A549 (cell line): ENCODE results near the gene ARMC6. TPM values are rescaled to one million over a fixed set of nuclear protein-coding genes. Genes with fewer than 3 reads are reported as not detected.
"Not testable (repeated sequence)": the region's sequence is repeated elsewhere in the genome, so short reads cannot be mapped to it uniquely, and the experiment has no call there.

Experiments
- ATAC-seq, 2 experiments: fragments of 200-7000 bp in 1 of 2; fragments of >200 bp in 1 of 2; cut with Nextera tagmentation in 1 of 2; cut with Tn5 transposase in 1 of 2; 3 replicates each; pipeline versions ENCODE4 v1.8.0 to v1.9.1; 2018 to 2020; ENCODE audit warnings: mild to moderate bottlenecking in 1 of 2, moderate library complexity in 1 of 2
- CTCF ChIA-PET: fragments of 300-600 bp; sonication (Branson Sonifier 250); formaldehyde crosslinking; extraction: SDS; loops from one replicate; lab custom pipeline; 2021; ENCODE audit warnings: antibody characterized with exemption, inconsistent platforms; lab: Yijun Ruan, JAX
- POLR2A ChIA-PET: fragments of 350-600 bp; formaldehyde crosslinking; extraction: SDS; loops from one replicate; lab custom pipeline; 2021; ENCODE audit warnings: antibody characterized with exemption, inconsistent platforms; lab: Yijun Ruan, JAX
- DNase-seq, 2 experiments: peaks; one replicate each; pipeline versions ENCODE4 v3.0.0 to v3.0.0-alpha.2; 2011 to 2016; ENCODE audit warnings: low read depth in 1 of 2, low spot score in 1 of 2
- FAIRE-seq: peaks from 2 replicates; lab custom pipeline; 2011; peaks lifted over from hg19 to GRCh38; lab: Jason Lieb, UNC
- H3K27ac ChIP-seq, 2 experiments: fragments of >200 bp; sonication (Bioruptor Twin); formaldehyde crosslinking; 3 replicates each; pipeline ENCODE4 v1.5.1; 2016 to 2017
- H3K4me1 ChIP-seq: fragments of >200 bp; sonication (Bioruptor Twin); formaldehyde crosslinking; 3 replicates; pipeline ENCODE4 v1.6.1; 2016
- H3K4me2 ChIP-seq: fragments of >200 bp; sonication (Bioruptor Twin); formaldehyde crosslinking; 3 replicates; pipeline ENCODE4 v1.6.1; 2016
- H3K4me3 ChIP-seq: fragments of >200 bp; sonication (Bioruptor Twin); formaldehyde crosslinking; 3 replicates; pipeline ENCODE4 v1.5.1; 2016
- H3K9me3 ChIP-seq: fragments of >200 bp; sonication (Bioruptor Twin); formaldehyde crosslinking; 3 replicates; pipeline ENCODE4 v1.6.1; 2016
- CBX8 ChIP-seq: fragments of 200-600 bp; sonication (generic); IDR thresholded peaks from 2 replicates; pipeline ENCODE4 v1.6.1; 2016
- EHF ChIP-seq: fragments of 250-450 bp; sonication (Bioruptor Pico); IDR thresholded peaks from 2 replicates; pipeline ENCODE4 v1.5.0; 2020; ENCODE audit warnings: mild to moderate bottlenecking
- FOSL2 ChIP-seq, 2 experiments: fragments of 450-650 bp in 1 of 2; fragments of >200 bp in 1 of 2; sonication (Bioruptor Twin) in 1 of 2; formaldehyde crosslinking; IDR thresholded peaks; 2 replicates each; pipeline versions ENCODE4 v1.5.0 to v1.6.1; 2016 to 2020; ENCODE audit warnings: mild to moderate bottlenecking in 1 of 2, moderate library complexity in 1 of 2
- HOXA7 ChIP-seq: fragments of 250-450 bp; sonication (Bioruptor Pico); IDR thresholded peaks from 2 replicates; pipeline ENCODE4 v1.5.0; 2020; ENCODE audit warnings: mild to moderate bottlenecking, moderate library complexity
- HOXB5 ChIP-seq: fragments of 250-450 bp; sonication (Bioruptor Pico); IDR thresholded peaks from 2 replicates; pipeline ENCODE4 v1.5.0; 2020; ENCODE audit warnings: mild to moderate bottlenecking, moderate library complexity
- JUN ChIP-seq, 2 experiments: fragments of >200 bp; sonication (Bioruptor Twin); formaldehyde crosslinking; IDR thresholded peaks; 2 replicates in 1 of 2; 3 replicates in 1 of 2; pipeline ENCODE4 v1.6.1; 2016 to 2017
- KDM1A ChIP-seq: fragments of 200-600 bp; sonication (generic); IDR thresholded peaks from 2 replicates; pipeline ENCODE4 v1.6.1; 2016; ENCODE audit warnings: low read depth, mild to moderate bottlenecking
- MYC ChIP-seq: IDR thresholded peaks from 2 replicates; pipeline ENCODE4 v1.6.1; 2012; ENCODE audit warnings: mild to moderate bottlenecking, inconsistent platforms, low read length, improper control_type of control experiment, borderline replicate concordance
- NFE2L2 ChIP-seq: fragments of 150-350 bp; conservative IDR thresholded peaks from 2 replicates; pipeline ENCODE4 v1.6.1; 2014; ENCODE audit warnings: low read length
- REST ChIP-seq: fragments of 200-600 bp; sonication (generic); IDR thresholded peaks from 2 replicates; pipeline ENCODE4 v1.6.1; 2016; ENCODE audit warnings: antibody characterized with exemption, mild to moderate bottlenecking, moderate library complexity
- TFCP2L1 ChIP-seq: fragments of 250-450 bp; sonication (Bioruptor Pico); IDR thresholded peaks from 2 replicates; pipeline ENCODE4 v1.5.0; 2021; ENCODE audit warnings: mild to moderate bottlenecking
- ZFP36 ChIP-seq: fragments of 450-650 bp; IDR thresholded peaks from 2 replicates; pipeline ENCODE4 v1.6.1; 2014; ENCODE audit warnings: borderline replicate concordance; ENCODE audit not compliant: partially characterized antibody
- WGBS: methylation state at CpG from one replicate; pipeline ENCODE4 v1.1.6; 2017; ENCODE audit errors: missing lambda C conversion rate; 5-methylcytosine and 5-hydroxymethylcytosine counted together
- polyA plus RNA-seq, 4 experiments: library from polyadenylated mRNA; depleted of rRNA in 3 of 4; stranded (reverse); fragments of >200 nt; fragmentation: RNase III in 1 of 4; extraction: RNeasy Plus Mini Kit Qiagen cat#74134 plus additional on column Dnase treatment in 1 of 4; gene quantifications; 2 replicates in 3 of 4; 3 replicates in 1 of 4; pipeline ENCODE4 v1.2.3, GENCODE V29; 2011 to 2017
- TF ChIP-seq, protein P1 (sequence below): IDR thresholded peaks from 2 replicates; pipeline ENCODE4 v1.6.1; 2012
- TF ChIP-seq, protein P2 (sequence below): IDR thresholded peaks from 2 replicates; pipeline ENCODE4 v1.6.1; 2012
- TF ChIP-seq, protein P3 (sequence below): fragments of >200 bp; sonication (Bioruptor Twin); formaldehyde crosslinking; IDR thresholded peaks from 2 replicates; pipeline ENCODE4 v1.6.1; 2016
- TF ChIP-seq, protein P4 (sequence below): fragments of >200 bp; sonication (Bioruptor Twin); formaldehyde crosslinking; IDR thresholded peaks from 3 replicates; pipeline ENCODE4 v1.6.1; 2016

The ARMC6 gene
- polyA plus RNA-seq, 2 of the 4 experiments (the other 2 are of a cell fraction): 18.2 to 27.6 TPM

GRCh38 chr19:19106056-19106551 is 72.7 kb downstream of the ARMC6 start (continued):
- TF ChIP-seq REST (no peak), FOSL2 (IDR thresholded peaks at IDR 0.05) (no peak), FOSL2 (CRISPR knock-in tag; IDR thresholded peaks at IDR 0.05) (no peak), HOXB5 (no peak)

- H3K9me3 ChIP-seq, ATAC-seq, DNase-seq, POLR2A ChIA-PET, H3K4me3 ChIP-seq, H3K27ac ChIP-seq, H3K4me2 ChIP-seq, FAIRE-seq: not testable (repeated sequence)
- WGBS: 94% methylated on average over 7 of the region's 7 CpGs
- CTCF ChIA-PET: interaction anchor here (0.6 kb wide), 1 partner anchor 163 kb away, joined by 4 read pairs; no protein-coding TSS in a partner anchor
- peaks cover 11% of the 10 kb centered on the region; the same call in 2 of the 3 replicates for H3K4me1 ChIP-seq
Observed at GRCh38 chr19:19106938-19107337, 73.5 kb downstream of the ARMC6 start.

DNA sequence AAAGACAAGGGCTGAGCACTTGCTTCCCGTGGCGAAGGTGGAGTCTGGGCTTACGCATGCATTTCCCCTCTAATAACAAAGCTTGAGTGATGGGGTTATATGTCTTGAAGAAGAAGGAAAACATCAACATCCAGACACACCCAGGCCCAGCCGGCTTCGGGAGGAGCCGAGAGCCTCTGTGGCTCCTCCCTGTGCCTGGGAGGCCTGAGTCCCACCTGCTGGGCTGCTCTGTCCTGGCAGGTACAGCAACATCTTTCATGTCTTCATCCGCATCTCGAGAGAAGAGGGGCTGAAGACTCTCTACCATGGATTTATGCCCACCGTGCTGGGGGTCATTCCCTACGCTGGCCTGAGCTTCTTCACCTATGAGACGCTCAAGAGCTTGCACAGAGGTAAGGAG is 74.3 kb downstream of the ARMC6 start:
- FAIRE-seq (no peak), DNase-seq (no peak), ATAC-seq (no peak)
- Histone ChIP-seq H3K4me2 (no peak overlapping the region), H3K9me3 (no peaks in the 10 kb centered on the region), H3K4me3 (no peak overlapping the region), H3K4me1 (peaks cover 11% of the 10 kb centered on the region; the same call in 2 of the 3 replicates), H3K27ac (no peak overlapping the region)
- ChIA-PET POLR2A (no interaction called here), CTCF (interaction anchor here (1.2 kb wide), 1 partner anchor 55 kb away, joined by 3 read pairs; no protein-coding TSS in a partner anchor)
- 88% methylated on average over 9 of the region's 11 CpGs for WGBS
- TF ChIP-seq, protein P1, sequence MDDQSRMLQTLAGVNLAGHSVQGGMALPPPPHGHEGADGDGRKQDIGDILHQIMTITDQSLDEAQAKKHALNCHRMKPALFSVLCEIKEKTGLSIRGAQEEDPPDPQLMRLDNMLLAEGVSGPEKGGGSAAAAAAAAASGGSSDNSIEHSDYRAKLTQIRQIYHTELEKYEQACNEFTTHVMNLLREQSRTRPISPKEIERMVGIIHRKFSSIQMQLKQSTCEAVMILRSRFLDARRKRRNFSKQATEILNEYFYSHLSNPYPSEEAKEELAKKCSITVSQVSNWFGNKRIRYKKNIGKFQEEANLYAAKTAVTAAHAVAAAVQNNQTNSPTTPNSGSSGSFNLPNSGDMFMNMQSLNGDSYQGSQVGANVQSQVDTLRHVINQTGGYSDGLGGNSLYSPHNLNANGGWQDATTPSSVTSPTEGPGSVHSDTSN: no peak
- TF ChIP-seq HOXA7: no peak
- no peak for TF ChIP-seq CBX8
- TF ChIP-seq KDM1A: no peak
- TF ChIP-seq, protein P2, sequence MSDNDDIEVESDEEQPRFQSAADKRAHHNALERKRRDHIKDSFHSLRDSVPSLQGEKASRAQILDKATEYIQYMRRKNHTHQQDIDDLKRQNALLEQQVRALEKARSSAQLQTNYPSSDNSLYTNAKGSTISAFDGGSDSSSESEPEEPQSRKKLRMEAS: no peak
- TF ChIP-seq NFE2L2: no peak
- TF ChIP-seq EHF: no peak
- no peak for TF ChIP-seq ZFP36
- no peak for TF ChIP-seq TFCP2L1 (CRISPR knock-in tag)
- no peak for TF ChIP-seq JUN (IDR thresholded peaks at IDR 0.05)
- TF ChIP-seq, protein P3, sequence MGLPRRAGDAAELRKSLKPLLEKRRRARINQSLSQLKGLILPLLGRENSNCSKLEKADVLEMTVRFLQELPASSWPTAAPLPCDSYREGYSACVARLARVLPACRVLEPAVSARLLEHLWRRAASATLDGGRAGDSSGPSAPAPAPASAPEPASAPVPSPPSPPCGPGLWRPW: no peak
- no peak for TF ChIP-seq MYC
- TF ChIP-seq, protein P4, sequence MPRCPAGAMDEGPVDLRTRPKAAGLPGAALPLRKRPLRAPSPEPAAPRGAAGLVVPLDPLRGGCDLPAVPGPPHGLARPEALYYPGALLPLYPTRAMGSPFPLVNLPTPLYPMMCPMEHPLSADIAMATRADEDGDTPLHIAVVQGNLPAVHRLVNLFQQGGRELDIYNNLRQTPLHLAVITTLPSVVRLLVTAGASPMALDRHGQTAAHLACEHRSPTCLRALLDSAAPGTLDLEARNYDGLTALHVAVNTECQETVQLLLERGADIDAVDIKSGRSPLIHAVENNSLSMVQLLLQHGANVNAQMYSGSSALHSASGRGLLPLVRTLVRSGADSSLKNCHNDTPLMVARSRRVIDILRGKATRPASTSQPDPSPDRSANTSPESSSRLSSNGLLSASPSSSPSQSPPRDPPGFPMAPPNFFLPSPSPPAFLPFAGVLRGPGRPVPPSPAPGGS: no peak

Other genes starting within 250 kb of the ARMC6 start
- gene COMP, start 242.3 kb upstream of the ARMC6 start, polyA plus RNA-seq (2011; rRNA removed): not detected in 2 replicates
- not detected in 3 replicates for gene COMP, start 242.3 kb upstream of the ARMC6 start, polyA plus RNA-seq (2017; fragmentation: RNase III; extraction: RNeasy Plus Mini Kit Qiagen cat#74134 plus additional on column Dnase treatment)
- gene UPF1, start 201.6 kb upstream of the ARMC6 start, polyA plus RNA-seq (2011; rRNA removed): 19.2 and 29.6 TPM in 2 replicates
- gene UPF1, start 201.6 kb upstream of the ARMC6 start, polyA plus RNA-seq (2017; fragmentation: RNase III; extraction: RNeasy Plus Mini Kit Qiagen cat#74134 plus additional on column Dnase treatment): 27.9 to 28.6 TPM (median 28.2 TPM) in 3 replicates
- gene CERS1, start 137.4 kb upstream of the ARMC6 start, polyA plus RNA-seq (2011; rRNA removed): 1.7 and 2.4 TPM in 2 replicates
- gene CERS1, start 137.4 kb upstream of the ARMC6 start, polyA plus RNA-seq (2017; fragmentation: RNase III; extraction: RNeasy Plus Mini Kit Qiagen cat#74134 plus additional on column Dnase treatment): 3.4 to 4.4 TPM (median 3.7 TPM) in 3 replicates
- 91.8 and 94.0 TPM in 2 replicates for gene COPE, start 114.2 kb upstream of the ARMC6 start, polyA plus RNA-seq (2011; rRNA removed)
- 109 to 114 TPM (median 112 TPM) in 3 replicates for gene COPE, start 114.2 kb upstream of the ARMC6 start, polyA plus RNA-seq (2017; fragmentation: RNase III; extraction: RNeasy Plus Mini Kit Qiagen cat#74134 plus additional on column Dnase treatment)
- gene DDX49, start 113.9 kb upstream of the ARMC6 start, polyA plus RNA-seq (2011; rRNA removed): 23.2 and 23.4 TPM in 2 replicates
- gene DDX49, start 113.9 kb upstream of the ARMC6 start, polyA plus RNA-seq (2017; fragmentation: RNase III; extraction: RNeasy Plus Mini Kit Qiagen cat#74134 plus additional on column Dnase treatment): 31.5 to 36.0 TPM (median 33.9 TPM) in 3 replicates
- 9.9 and 11.4 TPM in 2 replicates for gene HOMER3, start 92.4 kb upstream of the ARMC6 start, polyA plus RNA-seq (2011; rRNA removed)
- 28.3 to 38.4 TPM (median 35.4 TPM) in 3 replicates for gene HOMER3, start 92.4 kb upstream of the ARMC6 start, polyA plus RNA-seq (2017; fragmentation: RNase III; extraction: RNeasy Plus Mini Kit Qiagen cat#74134 plus additional on column Dnase treatment)
- gene SUGP2, start 86 bp upstream of the ARMC6 start, polyA plus RNA-seq (2011; rRNA removed): 39.3 and 42.4 TPM in 2 replicates
- 42.3 to 43.9 TPM (median 43.6 TPM) in 3 replicates for gene SUGP2, start 86 bp upstream of the ARMC6 start, polyA plus RNA-seq (2017; fragmentation: RNase III; extraction: RNeasy Plus Mini Kit Qiagen cat#74134 plus additional on column Dnase treatment)
- 0.85 and 0.92 TPM in 2 replicates for gene SLC25A42, start 30.4 kb downstream of the ARMC6 start, polyA plus RNA-seq (2011; rRNA removed)
- gene SLC25A42, start 30.4 kb downstream of the ARMC6 start, polyA plus RNA-seq (2017; fragmentation: RNase III; extraction: RNeasy Plus Mini Kit Qiagen cat#74134 plus additional on column Dnase treatment): 1.3 to 1.7 TPM (median 1.6 TPM) in 3 replicates
- gene TMEM161A, start 104.9 kb downstream of the ARMC6 start, polyA plus RNA-seq (2011; rRNA removed): 18.3 and 19.3 TPM in 2 replicates
- gene TMEM161A, start 104.9 kb downstream of the ARMC6 start, polyA plus RNA-seq (2017; fragmentation: RNase III; extraction: RNeasy Plus Mini Kit Qiagen cat#74134 plus additional on column Dnase treatment): 19.2 to 22.1 TPM (median 21.3 TPM) in 3 replicates
- 0.10 and 0.20 TPM in 2 replicates for gene MEF2B, start 136.7 kb downstream of the ARMC6 start, polyA plus RNA-seq (2011; rRNA removed)
- 0.13 to 0.31 TPM (median 0.29 TPM) in 3 replicates for gene MEF2B, start 136.7 kb downstream of the ARMC6 start, polyA plus RNA-seq (2017; fragmentation: RNase III; extraction: RNeasy Plus Mini Kit Qiagen cat#74134 plus additional on column Dnase treatment)
- gene BORCS8, start 158.5 kb downstream of the ARMC6 start, polyA plus RNA-seq (2011; rRNA removed): 7.2 and 9.1 TPM in 2 replicates
- gene BORCS8, start 158.5 kb downstream of the ARMC6 start, polyA plus RNA-seq (2017; fragmentation: RNase III; extraction: RNeasy Plus Mini Kit Qiagen cat#74134 plus additional on column Dnase treatment): 10.6 to 12.3 TPM (median 11.5 TPM) in 3 replicates
- 23.4 and 24.3 TPM in 2 replicates for gene RFXANK, start 158.7 kb downstream of the ARMC6 start, polyA plus RNA-seq (2011; rRNA removed)
- 30.0 to 32.3 TPM (median 30.6 TPM) in 3 replicates for gene RFXANK, start 158.7 kb downstream of the ARMC6 start, polyA plus RNA-seq (2017; fragmentation: RNase III; extraction: RNeasy Plus Mini Kit Qiagen cat#74134 plus additional on column Dnase treatment)
- gene NR2C2AP, start 169.8 kb downstream of the ARMC6 start, polyA plus RNA-seq (2011; rRNA removed): 19.3 and 20.0 TPM in 2 replicates
- gene NR2C2AP, start 169.8 kb downstream of the ARMC6 start, polyA plus RNA-seq (2017; fragmentation: RNase III; extraction: RNeasy Plus Mini Kit Qiagen cat#74134 plus additional on column Dnase treatment): 24.1 to 24.8 TPM (median 24.6 TPM) in 3 replicates
- 0.03 and 0.05 TPM in 2 replicates for gene NCAN, start 178.4 kb downstream of the ARMC6 start, polyA plus RNA-seq (2011; rRNA removed)
- gene NCAN, start 178.4 kb downstream of the ARMC6 start, polyA plus RNA-seq (2017; fragmentation: RNase III; extraction: RNeasy Plus Mini Kit Qiagen cat#74134 plus additional on column Dnase treatment): 0.01 to 0.03 TPM in 2 of 3 replicates, not detected in the other
- gene TM6SF2, start 239.7 kb downstream of the ARMC6 start, polyA plus RNA-seq (2011; rRNA removed): 0.45 and 0.62 TPM in 2 replicates
- gene TM6SF2, start 239.7 kb downstream of the ARMC6 start, polyA plus RNA-seq (2017; fragmentation: RNase III; extraction: RNeasy Plus Mini Kit Qiagen cat#74134 plus additional on column Dnase treatment): 0.54 to 0.88 TPM (median 0.65 TPM) in 3 replicates